Keratinocyte (primary cell): ENCODE results near the gene SLC12A3.

ENCODE experiments used
- EZH2 ChIP-seq: IDR thresholded peaks from one replicate; pipeline ENCODE4 v1.6.1; 2012; ENCODE audit warnings: inconsistent platforms, mild to moderate bottlenecking, low read length, moderate library complexity
- TF ChIP-seq, protein P1 (sequence below), 3 experiments: IDR thresholded peaks in 1 of 3; conservative IDR thresholded peaks in 1 of 3; optimal IDR thresholded peaks in 1 of 3; 2 replicates in 2 of 3; 3 replicates in 1 of 3; pipeline versions ENCODE3 to v1.5.1; 2011; ENCODE audit warnings: low read length in 3 of 3, mild to moderate bottlenecking in 3 of 3, moderate library complexity in 2 of 3, control low read depth in 1 of 3, inconsistent platforms in 1 of 3; ENCODE audit not compliant: insufficient read depth in 2 of 3; ENCODE audit errors: extremely low read depth in 1 of 3

DNA sequence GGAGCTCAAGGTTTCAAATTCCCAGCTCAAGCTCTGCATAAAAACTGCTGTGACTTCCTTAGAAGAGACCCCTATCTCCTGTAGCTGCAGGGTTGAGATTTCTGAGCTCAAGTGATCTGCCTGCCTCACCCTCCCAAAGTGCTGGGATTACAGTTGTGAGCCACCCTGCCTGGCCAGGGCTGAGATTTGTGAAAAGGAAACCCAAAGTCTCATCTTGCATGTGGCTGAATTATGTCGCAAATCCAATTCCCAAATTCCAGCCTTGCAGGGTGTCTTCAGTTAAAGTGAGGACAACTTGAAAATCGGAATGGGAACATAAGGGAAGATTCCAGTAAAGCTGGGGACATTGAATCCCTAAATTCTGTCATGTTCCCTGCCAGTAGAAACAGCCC is 82.6 kb downstream of the SLC12A3 start:
- TF ChIP-seq, protein P1, sequence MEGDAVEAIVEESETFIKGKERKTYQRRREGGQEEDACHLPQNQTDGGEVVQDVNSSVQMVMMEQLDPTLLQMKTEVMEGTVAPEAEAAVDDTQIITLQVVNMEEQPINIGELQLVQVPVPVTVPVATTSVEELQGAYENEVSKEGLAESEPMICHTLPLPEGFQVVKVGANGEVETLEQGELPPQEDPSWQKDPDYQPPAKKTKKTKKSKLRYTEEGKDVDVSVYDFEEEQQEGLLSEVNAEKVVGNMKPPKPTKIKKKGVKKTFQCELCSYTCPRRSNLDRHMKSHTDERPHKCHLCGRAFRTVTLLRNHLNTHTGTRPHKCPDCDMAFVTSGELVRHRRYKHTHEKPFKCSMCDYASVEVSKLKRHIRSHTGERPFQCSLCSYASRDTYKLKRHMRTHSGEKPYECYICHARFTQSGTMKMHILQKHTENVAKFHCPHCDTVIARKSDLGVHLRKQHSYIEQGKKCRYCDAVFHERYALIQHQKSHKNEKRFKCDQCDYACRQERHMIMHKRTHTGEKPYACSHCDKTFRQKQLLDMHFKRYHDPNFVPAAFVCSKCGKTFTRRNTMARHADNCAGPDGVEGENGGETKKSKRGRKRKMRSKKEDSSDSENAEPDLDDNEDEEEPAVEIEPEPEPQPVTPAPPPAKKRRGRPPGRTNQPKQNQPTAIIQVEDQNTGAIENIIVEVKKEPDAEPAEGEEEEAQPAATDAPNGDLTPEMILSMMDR (optimal IDR thresholded peaks at IDR 0.05 in 1 of 3, IDR thresholded peaks at IDR 0.05 in 1 of 3, conservative IDR thresholded peaks at IDR 0.05 in 1 of 3; ENCODE audit: extremely low read depth in 1 of 3, insufficient read depth in 2 of 3, low read length in 3 of 3), result no peak
- TF ChIP-seq EZH2, result no peak
